ENCODE results near the gene CACHD1.

GRCh38 chr1:64683419-64683818, 213.5 kb downstream of the CACHD1 start:
- TF ChIP-seq CTCF (IDR thresholded peaks at IDR 0.05) = no peak
- no peak for TF ChIP-seq POLR2AphosphoS5 (IDR thresholded peaks at IDR 0.05; ENCODE audit: low read depth, low read length)
- TF ChIP-seq SIN3A (IDR thresholded peaks at IDR 0.05; ENCODE audit: borderline replicate concordance, insufficient read depth, low read depth, low read length) = no peak
- no peak for TF ChIP-seq TCF7L2 (IDR thresholded peaks at IDR 0.05; ENCODE audit: low read depth, low read length)
